Activated CD4-positive, alpha-beta T cell treated with anti-CD3 and anti-CD28 coated beads, Interleukin-2, Interleukin-6, amounts not matched to agents 100 ng/mL and 50 ng/mL, durations not matched to agents 16 hours and 8 hours (primary cell): ENCODE data around the gene SH3BP2.

Experiments
- DNase-seq: peaks from one replicate; pipeline ENCODE4 v3.0.0-alpha.2; 2020

Gene SH3BP2

DNA sequence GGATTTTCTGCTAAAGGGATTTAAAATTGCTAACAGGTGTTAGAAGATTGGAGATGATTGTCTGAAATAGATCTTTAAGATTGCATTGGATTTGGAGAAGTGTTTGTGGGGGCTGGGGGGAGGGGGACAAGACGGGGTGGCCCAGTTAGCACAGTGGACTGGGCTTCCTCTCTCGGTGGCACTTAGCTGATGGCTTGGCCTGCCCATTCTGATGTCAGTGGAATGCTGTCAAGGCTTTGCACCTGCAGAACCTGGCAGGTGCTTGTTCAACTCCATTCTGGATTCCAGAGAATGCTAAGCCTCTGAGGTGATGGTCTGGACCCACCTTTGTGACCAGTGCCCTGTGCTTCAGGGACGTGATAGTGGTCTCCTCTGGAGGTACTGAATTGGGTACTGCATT, 94.5 kb downstream of the SH3BP2 start:
- no peak for DNase-seq

DNA sequence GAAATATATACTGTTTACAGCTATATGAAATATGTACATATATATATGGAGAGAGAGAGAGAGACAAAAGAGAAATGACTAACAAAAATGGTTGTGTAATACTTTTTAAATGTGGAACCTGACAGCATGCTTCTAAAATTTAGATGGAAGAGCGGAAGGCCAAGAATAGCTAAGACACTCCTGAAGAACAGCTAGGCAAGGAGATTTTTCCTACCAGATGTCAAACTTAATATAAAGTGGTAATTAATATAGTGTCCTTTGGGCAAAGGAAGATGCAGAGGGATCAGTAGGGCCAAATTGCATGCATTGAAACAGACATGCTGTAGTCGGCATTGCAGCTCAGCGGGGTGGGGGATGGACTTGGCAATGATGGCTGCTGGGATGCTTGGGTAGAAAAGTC, 96.0 kb downstream of the SH3BP2 start:
- no peak for DNase-seq
